Fibroblast of lung (primary cell): ENCODE data around the gene HK2. TPM values are rescaled to one million over a fixed set of nuclear protein-coding genes. Genes with fewer than 3 reads are reported as not detected.
"Not testable (repeated sequence)": the region's sequence is repeated elsewhere in the genome, so short reads cannot be mapped to it uniquely, and the experiment has no call there.

Source experiments
- DNase-seq, 2 donors: peaks; one replicate each; pipeline versions ENCODE4 v3.0.0 to v3.0.0-alpha.2; 2010; ENCODE audit warnings: low read depth in 2 of 2
- H2AFZ ChIP-seq: 2 replicates; pipeline ENCODE4 v1.5.1; 2012; ENCODE audit warnings: low read length, control low read depth, inconsistent platforms
- H3K27ac ChIP-seq: 2 replicates; pipeline ENCODE4 v1.5.1; 2011; ENCODE audit warnings: low read length, control low read depth; ENCODE audit not compliant: insufficient read depth
- H3K27me3 ChIP-seq: 2 replicates; pipeline ENCODE4 v1.5.1; 2011; ENCODE audit warnings: mild to moderate bottlenecking, low read length; ENCODE audit not compliant: control insufficient read depth, insufficient read depth
- H3K36me3 ChIP-seq: 2 replicates; pipeline ENCODE4 v1.5.1; 2011; ENCODE audit warnings: low read length; ENCODE audit not compliant: control insufficient read depth, insufficient read depth
- H3K4me1 ChIP-seq: 2 replicates; pipeline ENCODE4 v1.5.1; 2011; ENCODE audit warnings: low read length; ENCODE audit not compliant: control insufficient read depth, insufficient read depth; ENCODE audit errors: extremely low read depth
- H3K4me2 ChIP-seq: 2 replicates; pipeline ENCODE4 v1.5.1; 2011; ENCODE audit warnings: low read length, control low read depth; ENCODE audit not compliant: insufficient read depth; ENCODE audit errors: extremely low read depth
- H3K4me3 ChIP-seq, 4 experiments: fragments of 200-600 bp in 1 of 4; sonication (generic) in 1 of 4; replicated peaks in 1 of 4; 2 replicates each; pipeline ENCODE4 v1.5.1; 2011 to 2016; ENCODE audit warnings: low read length in 4 of 4, low read depth in 3 of 4, mild to moderate bottlenecking in 3 of 4, control low read depth in 2 of 4, inconsistent platforms in 1 of 4, mixed read lengths in 1 of 4; ENCODE audit not compliant: insufficient read depth in 1 of 4; ENCODE audit errors: control extremely low read depth in 1 of 4
- H3K79me2 ChIP-seq: 2 replicates; pipeline ENCODE4 v1.5.1; 2012; ENCODE audit warnings: mild to moderate bottlenecking, low read length, inconsistent platforms; ENCODE audit not compliant: control insufficient read depth, insufficient read depth
- H3K9ac ChIP-seq: 2 replicates; pipeline ENCODE4 v1.5.1; 2011; ENCODE audit warnings: mild to moderate bottlenecking, low read length, control low read depth; ENCODE audit not compliant: insufficient read depth
- H3K9me3 ChIP-seq: 2 replicates; pipeline ENCODE4 v1.5.1; 2012; ENCODE audit warnings: low read depth, low read length; ENCODE audit not compliant: control insufficient read depth, insufficient read depth
- H4K20me1 ChIP-seq: 2 replicates; pipeline ENCODE4 v1.5.1; 2011; ENCODE audit warnings: low read length; ENCODE audit not compliant: control insufficient read depth, insufficient read depth; ENCODE audit errors: extremely low read depth
- CTCF ChIP-seq, 2 donors: IDR thresholded peaks in 1 of 2; conservative IDR thresholded peaks in 1 of 2; 1 replicate in 1 of 2; 2 replicates in 1 of 2; pipeline ENCODE4 v1.5.1; 2011 to 2012; ENCODE audit warnings: low read length in 2 of 2, control low read depth in 1 of 2, inconsistent platforms in 1 of 2, low read depth in 1 of 2, mild to moderate bottlenecking in 1 of 2
- EZH2 ChIP-seq: IDR thresholded peaks from 2 replicates; pipeline ENCODE4 v1.5.1; 2012; ENCODE audit warnings: low read length, control low read depth, mild to moderate bottlenecking; ENCODE audit errors: missing control alignments
- polyA plus RNA-seq, 2 donors: library from polyadenylated mRNA; depleted of rRNA in 1 of 2; stranded (reverse) in 1 of 2; unstranded in 1 of 2; fragments of >200 nt; gene quantifications; 2 replicates each; pipeline ENCODE4 v1.2.1, GENCODE V29; 2011 to 2012; ENCODE audit warnings: missing spikeins in 1 of 2
- total RNA-seq: library from RNA; depleted of rRNA; stranded (reverse); fragments of >200 nt; gene quantifications from 2 replicates; pipeline ENCODE4 v1.2.1, GENCODE V29; 2014

Gene HK2
- total and polyA plus RNA-seq, 2 donors (not counting 1 experiment from before 2014, with no cell fraction given) = 15.7 to 19.3 TPM

GRCh38 chr2:74851191-74851566 lies 17.3 kb downstream of the HK2 start:
- Histone ChIP-seq H3K9me3 (no peaks in the 10 kb centered on the region), H4K20me1 (no peaks in the 10 kb centered on the region), H3K27me3 (no peaks in the 10 kb centered on the region), H3K4me2 (no peak overlapping the region), H3K9ac (no peak overlapping the region), H3K79me2 (peaks cover 24% of the 10 kb centered on the region), H2AFZ (no peak overlapping the region), H3K27ac (peak overlapping the region; percentile 14), H3K4me1 (peaks cover 28% of the 10 kb centered on the region), H3K4me3 (no peak overlapping the region), H3K36me3 (peaks cover 4% of the 10 kb centered on the region)
- peak in 1 of 2 donors; percentile 83 for DNase-seq
- TF ChIP-seq CTCF (conservative IDR thresholded peaks at IDR 0.05 in 1 of 2, IDR thresholded peaks at IDR 0.05 in 1 of 2; ENCODE audit: low read depth in 1 of 2, low read length in 2 of 2) (no peak), EZH2 (no peak)

- not testable (repeated sequence) for H2AFZ ChIP-seq, H3K4me3 ChIP-seq, H3K27ac ChIP-seq, H3K36me3 ChIP-seq, DNase-seq, H3K27me3 ChIP-seq, H3K9ac ChIP-seq, H4K20me1 ChIP-seq, H3K4me2 ChIP-seq, H3K9me3 ChIP-seq
- peaks cover 14% of the 10 kb centered on the region for H3K79me2 ChIP-seq
- H3K4me1 ChIP-seq = peaks cover 17% of the 10 kb centered on the region
These were observed 19.4 kb downstream of the HK2 start for GRCh38 chr2:74853360-74853759.

- Histone ChIP-seq H2AFZ (no peak overlapping the region), H3K4me1 (peaks cover 14% of the 10 kb centered on the region), H3K27me3 (no peaks in the 10 kb centered on the region), H3K4me2 (no peak overlapping the region), H3K36me3 (peaks cover 4% of the 10 kb centered on the region), H3K9me3 (no peaks in the 10 kb centered on the region), H3K27ac (no peak overlapping the region), H4K20me1 (no peaks in the 10 kb centered on the region), H3K4me3 (no peak overlapping the region), H3K79me2 (peaks cover 10% of the 10 kb centered on the region), H3K9ac (no peak overlapping the region)
- TF ChIP-seq EZH2 (no peak), CTCF (conservative IDR thresholded peaks at IDR 0.05 in 1 of 2, IDR thresholded peaks at IDR 0.05 in 1 of 2; ENCODE audit: low read depth in 1 of 2, low read length in 2 of 2) (no peak)
- DNase-seq = no peak
These were observed 20.5 kb downstream of the HK2 start for GRCh38 chr2:74854401-74854800.

- not testable (repeated sequence) for H3K79me2 ChIP-seq, H3K9ac ChIP-seq, H3K4me3 ChIP-seq, H4K20me1 ChIP-seq, H2AFZ ChIP-seq, H3K9me3 ChIP-seq, H3K27ac ChIP-seq, H3K27me3 ChIP-seq, DNase-seq, H3K36me3 ChIP-seq, H3K4me2 ChIP-seq
- H3K4me1 ChIP-seq = peaks cover 14% of the 10 kb centered on the region
These were observed 21.3 kb downstream of the HK2 start for GRCh38 chr2:74855114-74855707.
